ENCODE data around the gene NSA2.

NSA2 gene

GRCh38 chr5:74816875-74817274 is 49.8 kb downstream of the NSA2 start:
- peak; percentile 74 for DNase-seq (ENCODE audit: low read depth, low spot score)

GRCh38 chr5:74822288-74822687 is 55.2 kb downstream of the NSA2 start:
- no peak for DNase-seq (ENCODE audit: low read depth, low spot score)

- DNase-seq (ENCODE audit: low read depth, low spot score), result no peak
Observed at GRCh38 chr5:74829413-74829812, 62.4 kb downstream of the NSA2 start.
